Smooth muscle cell of the brain vasculature (primary cell): ENCODE data around the gene PRRT4.

ENCODE experiments used
- DNase-seq: peaks from one replicate; pipeline ENCODE4 v3.0.0-alpha.2; 2012; ENCODE audit warnings: low read depth, low spot score

Gene PRRT4

DNA sequence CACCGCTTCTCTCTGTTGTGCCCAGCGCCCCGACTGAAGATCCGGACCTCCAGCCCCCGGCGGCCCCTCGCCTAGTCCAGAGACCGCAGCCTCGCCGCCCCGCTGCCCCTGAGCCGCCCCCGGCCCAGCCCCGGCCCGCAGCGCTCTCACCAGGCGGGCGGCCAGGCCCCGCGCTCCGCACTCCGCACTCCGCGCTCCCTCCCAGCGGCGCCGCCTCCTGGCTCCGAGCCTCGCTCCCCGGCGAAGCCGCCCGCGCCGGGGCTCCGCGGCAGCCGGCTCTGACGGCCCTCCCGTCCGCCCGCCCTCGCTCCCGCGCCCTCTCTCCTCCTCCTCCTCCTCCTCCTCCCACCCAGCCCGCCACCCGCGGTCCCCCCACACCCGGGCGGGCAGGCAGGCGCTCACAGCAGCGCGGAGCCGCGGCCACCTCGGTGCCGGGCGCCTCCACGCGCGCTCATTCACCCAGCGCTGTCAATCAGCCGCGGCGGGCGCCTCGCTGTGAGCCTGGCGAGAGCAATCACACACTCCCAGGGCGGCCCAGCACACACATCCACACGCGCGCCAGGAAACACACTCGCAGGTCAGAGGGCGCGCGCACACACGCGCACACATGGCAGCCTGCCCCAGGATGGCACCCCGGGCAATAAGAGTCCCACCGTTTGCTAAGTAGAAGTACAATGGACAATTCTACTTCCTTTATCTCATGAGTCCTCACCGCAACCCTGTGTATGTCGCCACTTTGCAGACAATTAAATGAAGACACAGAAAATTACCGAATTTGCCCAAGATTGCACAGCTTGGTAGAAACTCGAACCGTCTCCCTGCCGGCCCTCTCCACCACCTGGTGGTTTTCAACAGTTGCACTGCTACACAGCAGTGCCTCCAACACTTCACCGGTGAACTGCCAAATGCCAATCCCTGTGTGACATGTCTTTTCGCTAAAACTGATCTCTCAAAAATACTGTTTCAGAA is at the start of gene PRRT4:
Gene PRRT4, minus strand, starts transcription at position 280 of the 969 bp plus-strand sequence.
- no peak for DNase-seq

DNA sequence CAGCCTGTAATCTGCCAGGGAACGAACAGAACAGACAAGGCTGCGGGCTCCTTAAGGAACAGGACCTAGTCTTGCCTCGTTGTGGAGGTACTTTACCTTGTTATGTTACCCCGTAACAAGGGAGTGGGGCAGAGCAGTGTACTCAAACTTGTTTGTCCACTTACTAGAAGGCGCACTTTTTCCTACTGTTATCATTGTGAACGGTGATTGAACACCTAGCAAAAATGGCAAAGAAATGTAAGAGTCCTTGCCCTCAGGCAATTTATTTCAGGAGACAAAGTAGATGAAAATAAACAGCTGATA is 48.9 kb upstream of the PRRT4 start:
- no peak for DNase-seq

DNA sequence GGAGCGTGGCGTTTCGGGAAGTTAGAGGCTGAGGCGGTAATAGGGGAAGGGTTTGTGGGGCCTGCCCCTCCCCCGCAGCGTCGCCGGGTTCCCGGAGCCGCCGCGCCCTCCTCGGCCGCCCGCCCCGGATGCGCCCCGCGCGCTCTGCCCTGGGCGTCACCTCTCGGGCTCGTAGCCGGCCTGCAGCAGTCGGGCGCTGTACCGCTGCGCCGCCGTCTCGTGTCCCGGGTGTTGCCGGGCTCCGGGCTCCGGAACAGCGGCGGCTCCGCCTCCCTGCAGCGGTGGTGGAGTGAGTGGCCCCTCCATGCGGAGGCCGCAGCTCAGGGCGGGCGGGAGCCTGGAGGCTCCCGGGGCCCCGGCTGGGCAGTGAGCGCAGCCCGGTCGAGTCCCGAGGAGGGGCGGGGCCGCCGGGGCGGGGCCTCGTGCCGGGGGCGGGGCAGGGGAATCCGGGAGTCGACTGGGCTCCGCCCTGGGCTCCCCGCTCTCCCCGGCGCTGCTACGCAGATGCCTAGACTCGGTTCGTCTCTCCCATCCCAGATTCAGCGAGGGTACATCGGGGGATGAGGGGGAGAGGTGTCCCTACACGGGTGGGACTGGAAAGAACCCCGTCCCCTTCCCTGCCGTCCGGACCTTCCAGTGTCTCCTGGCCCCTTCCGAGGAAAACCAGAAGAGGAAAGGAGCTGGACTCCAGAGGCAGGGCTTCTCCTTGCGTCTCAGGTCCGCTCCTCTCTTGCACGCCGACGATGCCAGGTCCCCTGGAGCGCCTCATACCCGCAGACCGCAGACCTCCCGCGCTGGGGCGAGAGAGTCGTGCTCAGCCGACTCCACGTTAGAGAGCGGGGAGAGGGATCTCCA is 48.3 kb upstream of the PRRT4 start, which contains the start of gene IMPDH1:
Gene IMPDH1, minus strand, starts transcription at position 387 of the 855 bp plus-strand sequence. Its CDS starts 81 bp downstream, at position 306.
- DNase-seq = peak; percentile 57

DNA sequence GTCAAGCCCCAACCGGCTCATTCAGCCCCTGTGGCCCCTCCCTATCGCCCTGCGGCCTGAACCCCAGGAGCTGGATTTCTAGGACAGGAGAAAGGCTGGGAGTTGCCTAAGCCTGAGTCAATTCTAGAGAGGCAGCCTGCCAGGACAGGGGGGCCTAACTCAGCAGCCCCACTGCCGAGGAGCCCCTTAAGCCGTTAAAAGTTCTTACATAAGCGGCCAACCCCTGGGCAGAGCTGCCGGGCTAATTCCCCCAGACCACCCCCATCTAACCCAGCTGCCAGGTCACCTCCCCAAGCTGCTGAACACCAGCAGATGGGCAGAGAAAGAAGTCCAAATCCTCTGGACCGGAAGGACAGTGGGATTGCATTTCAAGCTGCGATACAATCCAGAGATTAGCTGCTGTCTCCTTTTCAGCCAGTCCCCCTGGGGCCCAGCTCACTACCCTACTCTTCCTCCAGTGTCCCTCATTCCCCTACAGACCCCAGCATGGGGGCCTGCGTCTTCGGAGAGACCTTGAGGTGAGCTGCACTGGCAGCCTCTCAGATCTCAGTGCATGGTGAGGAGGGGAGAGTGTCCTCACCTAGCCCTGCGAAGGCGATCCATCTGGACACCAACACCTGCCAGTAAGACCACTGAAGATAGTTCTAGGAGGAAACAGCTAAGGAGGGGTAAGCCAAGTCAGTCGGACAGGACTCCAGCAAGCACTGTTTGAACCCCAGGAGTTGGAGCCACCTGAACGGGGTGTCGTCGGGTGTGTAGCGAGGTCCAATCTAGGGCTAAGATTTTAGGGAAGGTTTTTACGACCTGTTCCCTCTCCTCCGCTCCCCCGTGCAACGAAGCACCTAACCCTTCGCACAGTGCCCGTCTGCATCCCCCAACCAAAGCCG is 47.5 kb upstream of the PRRT4 start:
- DNase-seq = no peak

DNA sequence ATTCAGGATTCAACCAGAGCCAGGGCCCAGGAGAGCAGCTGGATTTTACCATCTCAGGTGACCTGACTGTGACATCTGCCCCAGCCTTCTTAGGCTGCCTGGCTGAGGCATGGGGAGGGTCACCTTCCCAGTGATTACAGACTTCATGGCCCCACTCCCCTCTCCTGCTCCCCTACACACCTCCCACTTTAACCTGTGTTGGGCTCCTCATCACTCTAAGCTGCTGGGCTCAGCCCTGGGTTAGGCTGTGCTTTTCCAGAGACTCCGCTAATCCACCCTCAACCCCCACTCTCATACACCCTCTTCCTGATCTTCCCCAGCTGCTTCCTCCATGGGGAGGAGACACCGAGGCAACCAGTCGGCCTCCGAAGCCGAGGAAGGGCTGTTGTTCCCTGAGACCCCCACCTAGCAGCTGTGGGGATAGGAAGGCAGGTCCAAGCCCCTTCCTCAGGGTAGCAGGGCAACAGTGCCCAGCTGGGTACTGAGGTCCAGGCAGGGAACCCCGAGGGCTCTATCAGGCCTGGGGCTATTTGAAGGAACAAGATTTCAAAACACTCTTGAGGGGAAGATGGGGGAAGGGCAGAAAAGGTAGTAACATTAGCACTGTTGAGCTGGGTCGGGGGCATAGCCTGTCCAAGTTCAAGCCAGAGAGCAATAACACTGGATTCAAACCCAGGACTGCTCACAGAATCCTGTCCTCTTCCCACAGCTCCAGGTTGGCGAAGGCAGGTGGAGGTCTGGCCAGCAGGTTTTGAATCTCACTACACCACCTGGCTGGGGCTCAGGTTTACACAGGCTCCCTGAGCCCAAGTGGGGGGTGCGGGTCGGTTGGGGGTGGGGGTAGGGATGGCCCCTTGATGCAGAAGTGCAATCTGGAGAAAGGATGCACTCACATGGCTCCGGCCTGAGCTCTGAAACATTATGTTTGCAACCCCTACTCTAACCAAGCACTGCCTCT is 46.5 kb upstream of the PRRT4 start:
- no peak for DNase-seq

DNA sequence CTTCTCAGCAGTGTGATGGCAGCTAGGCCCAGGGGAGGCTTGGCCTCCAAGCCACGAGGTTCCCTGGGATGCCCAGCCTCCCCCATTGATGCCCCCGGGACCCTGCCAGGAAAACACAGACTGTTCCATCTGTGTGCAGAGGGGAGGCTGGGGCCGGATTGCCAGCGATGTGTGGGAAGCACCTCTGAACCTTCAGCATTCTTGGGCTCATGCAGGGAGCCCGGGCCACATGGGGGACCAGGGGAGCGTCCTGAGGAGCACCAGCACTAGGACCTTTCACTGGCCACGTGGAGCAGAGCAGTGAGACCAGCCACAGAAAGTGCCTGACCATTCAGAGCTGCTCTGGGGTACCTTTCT is 45.7 kb upstream of the PRRT4 start:
- DNase-seq = no peak

DNA sequence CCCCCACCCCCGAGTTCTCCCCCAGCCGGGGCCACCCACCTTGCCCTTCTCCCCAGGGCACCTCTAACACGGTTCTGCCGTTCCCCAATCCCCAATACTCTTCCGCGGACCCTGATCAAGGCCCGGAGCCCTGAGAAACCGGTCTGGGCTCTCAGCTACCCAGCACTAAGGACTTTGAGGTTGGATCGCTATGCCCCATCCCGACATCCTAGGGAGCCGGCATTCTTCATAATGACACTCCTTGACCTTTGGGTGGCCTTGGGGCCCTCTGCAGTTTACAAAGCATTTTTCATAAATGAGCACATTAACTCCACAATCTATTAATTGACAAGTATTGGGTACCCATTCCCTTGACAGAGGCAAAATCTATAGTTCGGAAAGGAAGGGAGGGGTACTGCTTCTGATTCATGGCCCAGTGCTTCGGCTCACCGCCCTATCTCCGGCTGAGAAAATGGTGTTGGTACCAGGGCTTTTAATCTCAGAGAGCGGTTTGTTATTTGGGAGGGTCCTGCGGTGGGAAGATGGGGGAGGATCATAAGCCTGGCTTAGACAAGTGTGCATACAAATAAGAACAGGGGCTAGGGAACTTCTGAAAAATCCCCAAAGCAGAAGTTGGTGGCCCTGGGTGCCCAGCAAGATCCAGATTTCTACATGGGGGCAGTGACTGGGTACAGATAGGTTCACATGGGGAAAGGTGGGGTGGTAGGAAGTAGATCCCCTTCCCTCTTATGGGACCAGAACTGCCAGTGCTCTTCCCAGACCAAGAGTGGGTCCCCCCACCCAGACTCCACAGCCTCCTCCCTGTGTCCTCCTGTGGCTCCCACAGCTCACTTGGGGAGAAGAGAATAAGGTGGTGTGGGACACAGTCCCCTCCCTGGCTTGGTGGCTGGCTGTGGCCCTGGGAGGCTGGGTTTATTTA is 45.1 kb upstream of the PRRT4 start:
- no peak for DNase-seq

DNA sequence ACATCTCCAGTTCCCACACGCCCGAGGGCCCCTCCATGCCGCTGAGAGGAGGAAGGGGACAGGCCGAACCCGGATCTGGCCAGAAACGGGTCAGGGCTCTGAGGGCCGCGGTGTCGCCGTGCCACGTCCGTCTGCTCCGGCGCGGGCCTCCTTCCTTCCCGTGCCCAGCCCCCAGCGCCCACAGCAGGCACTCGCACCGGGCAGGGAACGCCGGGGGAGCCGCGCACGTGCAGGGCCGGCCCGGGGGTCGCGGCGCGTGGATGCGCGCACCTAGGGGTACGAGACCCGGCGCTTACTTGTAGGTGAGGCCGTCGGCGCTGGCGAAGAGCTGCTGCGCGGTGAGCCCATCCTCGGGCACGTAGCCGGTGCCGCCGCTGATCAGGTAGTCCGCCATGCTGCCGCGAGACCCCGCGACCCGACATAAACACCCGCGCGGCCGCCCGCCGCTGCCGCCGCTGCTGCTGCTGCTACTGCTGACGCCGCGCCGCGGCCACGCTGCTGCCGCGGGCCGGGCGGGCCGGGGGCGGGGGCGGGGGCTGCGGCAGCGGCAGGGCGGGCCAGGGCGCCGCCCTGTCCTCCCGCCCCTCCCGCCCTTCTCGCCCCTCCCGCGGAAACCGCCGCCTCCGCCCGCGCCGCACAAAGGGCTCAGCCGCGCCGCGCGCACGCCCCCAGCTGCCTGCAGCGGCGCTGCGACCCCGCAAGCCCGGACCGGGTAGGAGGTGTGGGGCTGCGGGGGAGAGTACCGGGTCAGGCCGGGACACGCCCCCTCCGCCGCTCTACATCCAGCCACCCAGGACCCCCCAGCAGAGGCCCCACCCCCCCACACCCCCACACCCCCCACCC is 44.2 kb upstream of the PRRT4 start:
- no peak for DNase-seq

DNA sequence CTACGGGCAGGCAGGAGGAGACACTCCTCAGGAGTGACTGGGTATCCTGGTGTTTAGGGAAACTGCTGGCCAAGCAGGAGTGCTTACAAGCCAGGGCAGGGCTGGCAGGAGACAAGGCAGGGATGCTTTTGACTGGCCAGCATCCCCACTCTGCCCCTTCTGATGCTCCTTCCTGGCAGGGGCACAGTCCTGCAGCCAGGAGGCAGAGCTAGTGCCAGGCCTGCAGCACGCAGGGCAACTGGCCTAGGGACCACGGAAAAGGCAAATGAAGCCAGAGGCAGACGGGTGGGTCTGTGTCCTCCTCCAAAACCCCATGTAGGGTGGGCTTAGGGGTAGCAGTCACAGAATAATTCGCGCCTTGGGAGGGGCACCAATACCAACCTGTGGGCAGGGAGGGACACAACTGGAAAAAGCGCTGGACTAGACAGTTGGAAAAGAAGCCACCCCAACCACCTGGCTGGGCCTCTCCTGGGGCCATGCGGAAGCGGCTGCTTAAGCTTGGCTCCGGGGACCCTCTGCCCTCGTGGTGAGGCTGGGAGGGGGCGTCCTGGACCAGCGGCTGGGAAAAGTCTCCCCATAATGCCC is 43.5 kb upstream of the PRRT4 start:
- DNase-seq = no peak

DNA sequence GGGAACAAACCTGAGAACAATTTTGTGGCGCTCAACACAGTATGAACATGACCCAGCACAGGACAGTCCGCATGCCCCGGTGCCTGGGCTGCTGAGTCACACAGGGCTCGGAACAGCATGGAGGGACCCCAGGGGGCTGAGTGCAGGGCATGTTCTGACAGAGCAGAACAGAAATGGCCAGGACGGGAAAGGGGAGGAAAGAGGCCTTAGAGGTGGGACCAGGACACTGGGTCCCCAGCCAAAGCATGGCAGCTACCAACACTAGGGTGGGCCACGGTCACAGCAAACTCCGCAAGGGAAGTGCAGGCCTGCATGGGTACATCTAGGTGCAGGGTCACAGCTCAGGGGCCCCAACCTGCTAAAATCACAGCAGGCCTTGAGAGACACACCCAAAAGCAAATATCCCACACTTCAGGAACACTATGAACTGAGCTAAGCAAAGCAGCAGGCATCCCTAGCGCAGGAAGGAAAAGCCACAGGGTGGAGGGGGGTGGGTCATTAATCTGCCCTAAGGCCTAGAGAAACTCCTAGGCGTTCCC is 42.7 kb upstream of the PRRT4 start:
- DNase-seq = no peak

DNA sequence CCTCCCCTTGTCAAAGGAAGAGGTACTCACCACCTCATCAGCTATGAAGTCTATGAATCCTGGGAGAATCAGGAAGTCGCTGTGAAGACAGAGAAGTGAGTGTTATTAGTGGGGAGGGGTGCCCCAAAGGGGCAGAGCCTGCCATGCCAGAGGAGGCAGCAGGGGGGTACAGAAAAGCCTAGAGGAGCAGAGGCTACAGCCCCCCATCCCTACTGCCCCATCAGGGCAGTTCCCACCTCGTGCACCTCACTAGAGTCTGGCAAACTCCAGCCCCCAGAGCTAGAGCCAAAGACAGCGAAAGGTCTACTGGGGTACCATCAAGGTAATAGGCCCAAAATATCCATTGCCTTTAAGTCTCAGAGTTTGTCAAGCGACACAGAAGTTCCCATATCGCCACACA is 42.2 kb upstream of the PRRT4 start:
- DNase-seq = no peak

DNA sequence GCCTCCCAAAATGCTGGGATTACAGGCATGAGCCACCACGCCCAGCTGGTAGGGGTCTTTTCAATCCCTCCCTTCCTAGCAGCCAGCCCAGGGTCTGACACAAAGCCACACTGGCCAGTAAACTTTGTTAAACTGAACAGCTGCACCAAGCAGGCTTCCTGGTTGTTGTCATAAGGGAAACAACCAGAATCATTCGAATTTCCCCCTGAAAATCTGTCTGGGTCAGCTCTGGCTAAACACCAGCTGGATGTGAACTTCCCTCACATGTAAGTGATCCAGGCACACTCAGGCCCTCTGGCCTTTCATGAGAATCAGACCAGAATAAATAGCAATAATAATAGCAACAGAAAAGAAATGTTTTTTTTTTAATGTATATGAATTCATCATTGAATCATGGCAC is 40.9 kb upstream of the PRRT4 start:
- no peak for DNase-seq

DNA sequence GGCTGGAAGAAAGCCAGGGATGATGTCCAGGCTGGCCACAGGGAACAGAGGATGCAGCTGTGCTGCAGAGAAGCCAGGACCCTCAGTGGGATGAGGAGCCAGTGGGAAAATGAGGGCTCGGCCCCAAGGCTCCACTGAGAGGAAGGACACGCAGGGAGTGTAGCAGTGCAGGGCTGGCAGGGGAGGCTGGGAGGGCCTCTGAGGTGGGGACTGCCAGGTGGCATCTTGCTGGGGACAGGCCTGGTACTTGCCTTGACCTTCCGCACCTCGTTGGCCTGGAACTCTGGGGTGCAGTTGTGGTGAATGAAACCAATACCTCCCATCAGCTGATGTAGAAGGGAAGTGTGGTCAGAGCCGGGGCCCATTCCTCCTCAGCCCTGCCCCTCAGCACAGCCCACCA is 39.1 kb upstream of the PRRT4 start:
- DNase-seq = no peak

DNA sequence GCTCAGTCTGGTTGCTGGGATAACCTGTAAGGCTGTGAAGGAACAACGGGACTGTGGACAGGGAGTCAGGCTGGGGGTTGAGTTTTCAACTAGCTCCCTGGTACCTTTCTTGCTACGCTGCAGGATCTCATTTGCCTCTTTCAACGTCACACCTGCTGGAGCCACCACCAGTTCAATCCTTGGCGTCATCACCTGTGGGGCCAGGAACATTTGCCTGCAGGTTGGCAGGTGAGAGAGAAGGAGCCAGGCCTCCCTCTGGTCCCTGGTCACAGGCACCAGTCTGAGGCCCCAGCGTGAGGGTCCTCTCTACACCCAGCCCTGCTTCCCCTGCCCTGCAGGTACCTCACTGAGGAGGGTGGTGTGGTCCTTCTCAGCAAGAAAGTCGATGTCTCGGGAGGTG is 38.5 kb upstream of the PRRT4 start:
- no peak for DNase-seq

DNA sequence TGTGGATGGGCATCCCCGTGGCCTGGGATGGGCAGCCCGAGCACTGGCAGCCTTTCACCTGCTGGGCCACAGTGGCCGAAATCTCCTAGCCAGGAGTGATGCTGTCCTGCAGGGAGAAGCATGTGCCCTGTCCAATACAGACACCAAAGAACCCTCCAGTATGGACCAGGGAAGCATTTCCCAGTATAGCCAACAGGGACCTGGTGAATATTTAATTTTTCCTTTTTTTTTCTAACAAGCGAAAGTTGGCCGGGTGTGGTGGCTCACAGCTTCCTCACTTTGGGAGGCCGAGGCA is 37.3 kb upstream of the PRRT4 start:
- no peak for DNase-seq

DNA sequence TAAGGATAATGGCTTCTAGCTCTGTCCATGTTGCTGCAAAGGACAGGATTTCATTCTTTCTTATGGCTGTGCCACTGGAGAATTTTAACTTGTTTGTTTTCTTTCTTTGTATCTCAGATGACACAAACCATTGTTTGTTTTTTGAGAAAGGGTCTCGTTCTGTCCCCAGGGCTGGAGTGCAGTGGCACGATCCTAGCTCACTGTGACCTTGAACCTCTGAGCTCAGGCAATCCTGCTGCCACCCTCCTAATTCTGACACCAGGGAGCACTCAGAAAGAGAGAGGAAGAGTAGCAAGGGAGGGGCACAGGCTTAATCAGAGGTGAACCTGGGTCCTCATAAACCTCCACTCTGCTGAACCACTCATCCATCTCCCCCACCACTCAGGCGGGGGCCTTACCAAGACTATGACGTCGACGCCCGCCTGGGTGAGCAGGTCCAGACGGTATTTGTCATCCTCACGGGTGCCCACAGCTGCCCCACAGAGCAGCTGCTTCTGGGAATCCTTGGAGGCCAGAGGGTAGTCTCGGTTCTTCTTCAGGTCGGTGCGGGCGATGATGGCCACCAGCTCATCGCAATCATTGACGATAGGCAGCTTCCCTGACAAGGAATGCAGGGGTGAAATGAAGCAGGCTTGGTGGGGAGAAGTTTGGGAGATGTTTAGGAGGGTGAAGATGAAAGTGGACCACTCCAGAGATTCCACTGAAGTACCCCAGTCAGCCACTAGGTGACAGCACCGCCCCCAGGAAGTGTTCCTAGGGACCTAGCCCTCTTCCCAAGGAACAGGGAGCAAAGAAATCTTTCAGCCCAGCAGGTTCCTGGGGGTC is 36.7 kb upstream of the PRRT4 start:
- no peak for DNase-seq

DNA sequence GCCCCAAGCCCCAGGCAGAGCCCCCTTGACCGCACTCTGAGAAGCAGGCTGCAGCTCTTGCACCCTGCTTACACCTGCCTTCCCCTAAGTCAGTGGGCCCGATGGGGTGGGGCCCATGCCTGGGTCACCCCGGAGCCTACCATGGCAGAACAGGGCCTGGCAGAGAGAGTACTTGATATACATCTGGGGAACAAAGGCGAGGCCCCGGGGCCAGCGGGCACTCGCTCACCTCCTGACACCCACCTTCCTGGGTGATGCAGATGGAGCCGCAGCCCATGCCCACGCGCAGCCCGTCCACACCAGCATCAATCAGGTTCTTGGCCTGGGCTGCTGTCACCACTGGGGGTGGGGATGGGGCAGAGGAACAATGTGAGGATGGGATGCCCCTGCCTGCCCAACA is 34.9 kb upstream of the PRRT4 start:
- DNase-seq = no peak
